HG03064 (cell line): ENCODE results near the gene MUL1.

ENCODE experiments used
- ATAC-seq: cut with Tn5 transposase; IDR thresholded peaks from one replicate; pipeline ENCODE4 v1.9.1; 2021; ENCODE audit warnings: low read depth; ENCODE audit not compliant: unreplicated experiment

The MUL1 gene

GRCh38 chr1:20486457-20487235, 21.3 kb downstream of the MUL1 start:
- no peak for ATAC-seq

GRCh38 chr1:20485527-20486456, 22.2 kb downstream of the MUL1 start, which contains the start of gene CAMK2N1:
TSS of gene CAMK2N1 (minus strand) at chr1:20486210. CDS start at chr1:20485379, 831 bp downstream.
- ATAC-seq, result no peak

GRCh38 chr1:20484519-20485462, 23.2 kb downstream of the MUL1 start:
- ATAC-seq, result no peak

- no peak for ATAC-seq
Observed at GRCh38 chr1:20483833-20484518, 24.0 kb downstream of the MUL1 start.

GRCh38 chr1:20483098-20483832, 24.7 kb downstream of the MUL1 start:
- ATAC-seq, result no peak

- ATAC-seq, result no peak
Observed at GRCh38 chr1:20481643-20482498, 26.1 kb downstream of the MUL1 start.

- no peak for ATAC-seq
Observed at GRCh38 chr1:20480951-20481617, 26.9 kb downstream of the MUL1 start.

- ATAC-seq, result no peak
Observed at GRCh38 chr1:20480243-20480944, 27.6 kb downstream of the MUL1 start.

- no peak for ATAC-seq
Observed at GRCh38 chr1:20479840-20480239, 28.1 kb downstream of the MUL1 start.

- no peak for ATAC-seq
Observed at GRCh38 chr1:20478057-20478635, 29.8 kb downstream of the MUL1 start.

- no peak for ATAC-seq
Observed at GRCh38 chr1:20477348-20478056, 30.4 kb downstream of the MUL1 start.

GRCh38 chr1:20476265-20477038, 31.5 kb downstream of the MUL1 start:
- no peak for ATAC-seq

GRCh38 chr1:20474996-20475395, 33.0 kb downstream of the MUL1 start:
- ATAC-seq, result no peak

GRCh38 chr1:20474333-20474975, 33.5 kb downstream of the MUL1 start:
- no peak for ATAC-seq

GRCh38 chr1:20473894-20474293, 34.1 kb downstream of the MUL1 start:
- ATAC-seq, result no peak
